Natural killer cell treated with Interleukin-12 subunit alpha and Interleukin-12 subunit beta and Interleukin-15 and Interleukin-18, amount 100 ng/mL, for 72 hours (primary cell): Measurements from ENCODE around the gene TCF25. TPM values are rescaled to one million over a fixed set of nuclear protein-coding genes. Genes with fewer than 3 reads are reported as not detected.
"Not testable (repeated sequence)": the region's sequence is repeated elsewhere in the genome, so short reads cannot be mapped to it uniquely, and the experiment has no call there.

Source experiments
- ATAC-seq, 2 donors: fragments of 150-1000 bp; cut with Tn5 transposase in 1 of 2; sonication (Bioruptor Pico), chemical (Tn5 transposase) in 1 of 2; 2 replicates each; pipeline ENCODE4 v1.10.0; 2021
- DNase-seq: peaks from one replicate; pipeline ENCODE4 v3.0.0; 2022; ENCODE audit warnings: low spot score
- H3K27ac Mint-ChIP-seq, 2 donors: 1 replicate in 1 of 2; 2 replicates in 1 of 2; pipeline ENCODE4 v1.8.0; 2022; ENCODE audit warnings: mixed read lengths in 2 of 2, mild to moderate bottlenecking in 1 of 2, moderate library complexity in 1 of 2
- H3K27me3 Mint-ChIP-seq, 2 donors: 1 replicate in 1 of 2; 2 replicates in 1 of 2; pipeline ENCODE4 v1.8.0; 2022; ENCODE audit warnings: mixed read lengths in 2 of 2
- H3K36me3 Mint-ChIP-seq: one replicate; pipeline ENCODE4 v1.8.0; 2022; ENCODE audit warnings: mixed read lengths
- H3K4me1 Mint-ChIP-seq, 2 donors: 1 replicate in 1 of 2; 2 replicates in 1 of 2; pipeline ENCODE4 v1.8.0; 2022; ENCODE audit warnings: low read depth in 2 of 2, mixed read lengths in 2 of 2, mild to moderate bottlenecking in 1 of 2
- H3K4me3 Mint-ChIP-seq: one replicate; pipeline ENCODE4 v1.8.0; 2022; ENCODE audit warnings: mixed read lengths
- H3K9me3 Mint-ChIP-seq: 2 replicates; pipeline ENCODE4 v1.8.0; 2022; ENCODE audit warnings: mixed read lengths
- total RNA-seq, 2 donors: library from RNA; stranded (reverse); gene quantifications; one replicate each; pipeline ENCODE4 v1.2.3, GENCODE V29; 2022

TCF25 gene
- total RNA-seq, 2 donors from 2014 or later = 239 to 382 TPM

DNA sequence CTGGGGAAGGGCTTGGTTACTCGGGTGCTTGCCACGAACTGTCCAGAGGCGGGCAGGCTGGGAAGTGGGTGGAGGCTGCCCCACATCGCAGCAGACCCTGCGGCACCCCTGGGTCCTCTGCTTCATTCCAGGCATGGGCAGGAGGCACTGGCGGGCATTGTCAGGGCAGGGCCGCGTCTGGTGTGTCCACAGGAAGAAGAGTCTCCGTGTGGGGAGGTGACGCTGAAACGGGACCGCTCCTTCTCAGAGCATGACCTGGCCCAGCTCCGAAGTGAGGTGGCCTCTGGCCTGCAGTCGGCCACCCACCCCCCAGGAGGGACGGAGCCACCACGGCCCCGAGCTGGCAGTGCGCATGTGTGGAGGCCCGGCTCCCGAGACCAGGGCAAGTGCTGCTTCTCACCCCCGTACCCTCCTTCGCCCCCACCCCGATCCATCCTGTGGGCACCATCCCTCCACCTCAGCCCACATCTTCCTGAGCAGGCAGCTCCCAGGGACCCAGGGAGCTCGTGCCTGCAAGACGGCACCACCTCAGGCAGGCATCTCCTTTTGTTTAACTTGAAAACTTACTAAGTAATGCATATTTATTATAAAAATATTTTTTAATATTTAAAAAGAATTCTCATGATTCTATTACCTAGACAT, 14.3 kb upstream of the TCF25 start:
- ATAC-seq (no peak), DNase-seq (no peak)
- H3K36me3 Mint-ChIP-seq = no peaks in the 10 kb centered on the region
- no peaks in the 10 kb centered on the region for H3K27me3 Mint-ChIP-seq
- H3K4me3 Mint-ChIP-seq = no peak overlapping the region
- peaks cover 23 to 28% of the 10 kb centered on the region in 2 donors for H3K4me1 Mint-ChIP-seq
- H3K27ac Mint-ChIP-seq = no peak overlapping the region
- no peaks in the 10 kb centered on the region for H3K9me3 Mint-ChIP-seq

DNA sequence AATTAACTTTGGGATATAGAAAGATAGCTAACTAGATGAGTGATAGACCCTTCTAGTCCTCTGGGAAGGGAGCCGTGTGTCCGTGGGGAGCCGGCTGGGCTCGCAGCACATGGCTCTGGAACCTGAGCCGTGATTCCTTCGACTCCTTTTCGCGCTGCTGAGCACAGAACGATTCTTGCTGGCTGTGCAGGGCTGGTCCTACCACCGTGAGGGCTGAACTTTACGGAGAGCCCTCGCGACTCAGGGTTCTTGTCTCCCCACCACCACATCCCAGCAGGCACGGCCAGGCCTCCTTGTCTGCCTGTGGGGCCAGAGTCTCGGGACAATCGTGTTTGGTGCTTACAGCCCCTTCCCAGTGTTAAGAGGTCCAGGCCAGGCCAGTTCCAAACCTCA, 13.8 kb upstream of the TCF25 start:
- no peak for ATAC-seq
- no peaks in the 10 kb centered on the region for H3K36me3 Mint-ChIP-seq

DNA sequence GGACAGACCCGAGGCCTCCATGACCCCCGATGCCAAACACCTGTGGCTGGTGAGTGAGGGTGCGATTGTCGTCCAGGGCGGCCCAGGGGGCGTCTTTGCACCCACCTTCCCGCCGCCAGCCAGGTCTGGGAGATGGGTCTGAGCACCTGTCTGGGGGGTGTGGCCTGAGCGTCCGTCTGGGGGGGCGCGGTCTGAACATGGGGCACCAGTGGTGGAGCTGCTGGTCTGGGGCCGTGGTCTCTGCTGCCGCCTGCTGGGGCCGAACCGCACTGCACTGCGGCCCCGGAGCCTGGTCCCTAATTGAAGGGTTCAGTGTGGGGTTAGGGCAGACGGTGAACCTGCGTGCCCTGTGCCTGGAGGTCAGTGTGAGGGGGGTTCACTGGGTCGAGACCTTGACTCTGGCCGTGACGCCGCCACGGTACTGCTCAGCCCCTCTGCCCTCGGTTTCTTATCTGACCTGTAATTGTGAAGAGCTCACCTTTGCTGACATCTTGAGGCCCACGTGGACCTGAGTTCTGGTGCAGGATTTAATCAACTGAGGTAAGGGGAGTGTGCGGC, 12.6 kb upstream of the TCF25 start:
- ATAC-seq (peak; percentile 80 to 81), DNase-seq (peak; percentile 79)
- Mint-ChIP-seq H3K4me1 (peaks cover 36% of the 10 kb centered on the region in 2 donors), H3K27ac (peak overlapping the region in 1 of 2 donors; percentile 73), H3K27me3 (no peaks in the 10 kb centered on the region), H3K36me3 (no peaks in the 10 kb centered on the region), H3K9me3 (no peaks in the 10 kb centered on the region), H3K4me3 (no peak overlapping the region)

More for the DNA sequence above, 13.8 kb upstream of the TCF25 start:
- no peak for DNase-seq
- no peaks in the 10 kb centered on the region for H3K27me3 Mint-ChIP-seq
- H3K4me1 Mint-ChIP-seq = peaks cover 28 to 33% of the 10 kb centered on the region in 2 donors
- H3K4me3 Mint-ChIP-seq = no peak overlapping the region
- H3K27ac Mint-ChIP-seq = no peak overlapping the region
- no peaks in the 10 kb centered on the region for H3K9me3 Mint-ChIP-seq

DNA sequence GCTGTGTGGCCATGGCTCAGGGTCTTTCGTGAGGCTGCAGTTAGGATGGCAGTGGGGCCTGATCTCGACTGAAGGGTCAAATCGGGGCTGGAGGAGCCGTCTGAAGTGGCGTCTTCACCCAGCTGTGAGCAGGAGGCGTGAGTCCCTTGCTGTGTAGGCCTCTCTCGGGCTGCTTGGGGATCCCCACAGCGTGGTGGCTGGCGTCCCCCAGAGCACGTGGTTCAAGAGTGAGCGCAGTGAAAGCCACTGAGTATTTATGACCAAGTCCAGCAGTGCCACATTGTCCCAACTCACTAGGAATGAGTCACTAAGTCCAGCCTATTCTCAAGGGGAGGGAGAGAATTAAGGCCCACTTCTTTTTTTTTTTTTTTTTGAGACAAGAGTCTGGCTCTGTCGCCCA, 11.7 kb upstream of the TCF25 start:
- H3K9me3 Mint-ChIP-seq = no peaks in the 10 kb centered on the region
- H3K4me3 Mint-ChIP-seq = no peak overlapping the region
- no peaks in the 10 kb centered on the region for H3K36me3 Mint-ChIP-seq
- ATAC-seq (no peak), DNase-seq (no peak)
- H3K27me3 Mint-ChIP-seq = no peaks in the 10 kb centered on the region
- no peak overlapping the region for H3K27ac Mint-ChIP-seq
- H3K4me1 Mint-ChIP-seq = peaks cover 36% of the 10 kb centered on the region in 2 donors

DNA sequence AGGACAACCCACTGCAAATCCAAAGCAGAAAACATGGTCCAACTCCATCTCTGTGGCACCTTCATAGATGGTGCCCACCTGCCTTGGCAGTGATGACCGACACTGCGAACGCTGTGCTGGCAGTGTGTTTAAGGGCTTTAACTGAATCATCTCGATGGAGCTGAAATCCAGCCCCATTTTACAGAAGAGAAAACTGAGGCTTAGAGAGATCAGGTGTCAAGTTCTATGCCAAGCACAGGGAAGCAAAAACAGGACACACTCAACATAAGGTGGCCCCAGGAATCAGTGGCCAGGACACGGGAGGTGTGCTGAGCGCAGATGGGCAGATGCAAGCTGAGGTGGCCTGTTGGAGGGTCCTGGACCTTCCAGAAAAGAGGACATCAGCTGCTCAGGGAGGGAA, 10.7 kb upstream of the TCF25 start:
- H3K9me3 Mint-ChIP-seq = no peaks in the 10 kb centered on the region
- no peak for ATAC-seq

DNA sequence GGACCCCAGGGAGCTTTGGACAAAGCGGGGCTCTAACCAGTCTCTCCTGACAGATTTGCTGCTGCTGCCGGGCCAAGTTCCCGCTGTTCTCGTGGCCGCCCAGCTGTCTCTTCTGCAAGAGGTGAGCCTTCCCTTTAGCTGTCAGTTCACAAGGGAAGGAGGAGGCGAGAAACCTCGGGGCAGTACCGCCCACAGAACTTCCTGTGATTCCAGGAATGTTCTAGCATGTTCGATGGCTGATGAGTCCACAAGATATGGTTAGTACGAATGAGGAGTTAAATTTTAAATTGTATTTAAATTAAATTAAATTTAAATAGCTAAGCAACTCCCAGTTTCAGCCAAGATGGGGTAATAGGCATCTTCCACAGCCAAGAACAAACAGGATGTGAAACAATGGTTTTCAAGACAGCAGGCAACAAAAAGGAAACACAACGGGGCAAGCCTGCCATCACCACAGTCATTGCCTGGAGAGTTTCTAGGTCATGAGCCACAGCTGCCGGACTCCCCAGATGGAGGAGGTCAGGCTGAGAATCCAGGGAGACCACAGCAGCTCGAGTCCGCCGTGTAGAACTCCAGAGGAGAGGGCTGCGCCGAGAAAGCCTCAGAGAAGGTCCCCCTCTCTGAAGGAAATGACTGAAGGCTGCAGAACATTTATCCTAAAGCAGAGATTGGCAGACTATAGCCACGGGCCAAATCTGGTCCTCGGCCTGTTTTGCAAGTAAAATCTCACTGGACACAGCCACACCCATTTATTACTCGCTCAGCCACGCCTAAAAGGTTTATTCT, 9.5 kb upstream of the TCF25 start:
- H3K4me3 Mint-ChIP-seq = peak overlapping the region; percentile 87
- DNase-seq (peak; percentile 84), ATAC-seq (peak; percentile 76 to 86)
- H3K27me3 Mint-ChIP-seq = no peaks in the 10 kb centered on the region
- no peaks in the 10 kb centered on the region for H3K9me3 Mint-ChIP-seq
- H3K27ac Mint-ChIP-seq = peak overlapping the region; percentile 84 to 92
- H3K4me1 Mint-ChIP-seq = peaks cover 36% of the 10 kb centered on the region in 2 donors
- no peaks in the 10 kb centered on the region for H3K36me3 Mint-ChIP-seq

More for the DNA sequence above, 10.7 kb upstream of the TCF25 start:
- peak overlapping the region; percentile 84 to 92 for H3K27ac Mint-ChIP-seq
- H3K27me3 Mint-ChIP-seq = no peaks in the 10 kb centered on the region
- peaks cover 36% of the 10 kb centered on the region in 2 donors for H3K4me1 Mint-ChIP-seq
- H3K4me3 Mint-ChIP-seq = peak overlapping the region; percentile 87
- no peaks in the 10 kb centered on the region for H3K36me3 Mint-ChIP-seq
- DNase-seq = no peak

DNA sequence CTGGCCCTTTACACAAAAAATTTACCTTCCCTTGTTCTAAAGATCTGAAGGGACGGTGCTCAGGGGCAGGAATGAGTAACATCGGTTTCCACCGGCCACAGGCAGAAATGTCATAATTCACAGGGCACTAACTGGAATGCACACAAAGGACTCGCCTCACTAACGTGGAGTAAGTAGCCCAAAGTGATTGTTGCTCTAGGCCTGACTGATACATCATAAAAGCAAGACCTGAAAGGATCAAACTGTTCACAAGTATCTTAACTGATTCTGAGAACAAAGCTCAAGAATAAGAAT, 8.9 kb upstream of the TCF25 start:
- H3K4me1 Mint-ChIP-seq = peaks cover 36% of the 10 kb centered on the region in 2 donors
- H3K36me3 Mint-ChIP-seq = no peaks in the 10 kb centered on the region
- ATAC-seq (peak in 1 of 2 donors; percentile 50), DNase-seq (no peak)
- no peaks in the 10 kb centered on the region for H3K9me3 Mint-ChIP-seq
- H3K27me3 Mint-ChIP-seq = no peaks in the 10 kb centered on the region
- peak overlapping the region; percentile 87 for H3K4me3 Mint-ChIP-seq
- peak overlapping the region; percentile 84 to 92 for H3K27ac Mint-ChIP-seq

DNA sequence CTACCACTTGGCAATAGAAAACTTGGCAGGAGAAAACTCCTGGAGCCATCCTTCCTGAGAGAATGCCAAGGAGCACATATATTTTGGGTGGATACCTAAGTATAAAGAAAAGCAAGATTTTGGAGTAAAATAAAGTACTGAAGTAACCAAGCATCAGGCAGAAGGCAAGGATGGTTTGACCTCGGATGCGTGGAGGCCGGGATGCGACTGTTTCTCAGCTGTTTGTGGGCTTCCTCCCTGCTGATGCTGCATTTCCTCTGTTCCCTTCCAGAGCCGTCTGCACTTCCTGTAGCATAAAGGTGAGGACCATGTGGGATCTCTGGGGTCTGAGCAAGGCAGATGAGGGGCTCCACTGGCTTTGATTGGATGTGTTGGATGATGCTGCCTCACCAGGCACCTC, 5.5 kb upstream of the TCF25 start:
- DNase-seq (no peak), ATAC-seq (no peak)
- Mint-ChIP-seq H3K27me3 (no peaks in the 10 kb centered on the region), H3K27ac (no peak overlapping the region), H3K4me1 (peaks cover 20 to 25% of the 10 kb centered on the region in 2 donors), H3K36me3 (no peaks in the 10 kb centered on the region), H3K9me3 (no peaks in the 10 kb centered on the region), H3K4me3 (no peak overlapping the region)

DNA sequence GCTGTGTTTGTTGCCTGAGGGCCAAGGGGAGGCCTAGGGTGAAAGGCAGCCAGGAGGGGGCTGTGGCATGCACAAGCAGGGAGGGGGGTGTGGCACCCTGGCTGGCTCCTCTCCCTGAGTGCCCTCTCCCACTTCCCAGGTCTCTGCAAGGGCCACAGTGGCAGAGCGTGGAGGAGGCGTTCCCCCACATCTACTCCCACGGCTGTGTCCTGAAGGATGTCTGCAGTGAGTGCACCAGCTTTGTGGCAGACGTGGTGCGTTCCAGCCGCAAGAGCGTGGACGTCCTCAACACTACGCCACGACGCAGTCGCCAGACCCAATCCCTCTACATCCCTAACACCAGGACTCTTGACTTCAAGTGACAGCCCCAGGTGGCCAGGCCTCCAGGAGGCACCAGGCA, 3.5 kb upstream of the TCF25 start:
- Mint-ChIP-seq H3K4me3 (no peak overlapping the region), H3K27me3 (no peaks in the 10 kb centered on the region), H3K27ac (no peak overlapping the region), H3K4me1 (peaks cover under 1 to 5% of the 10 kb centered on the region in 2 donors), H3K36me3 (no peaks in the 10 kb centered on the region), H3K9me3 (no peaks in the 10 kb centered on the region)
- ATAC-seq = no peak
- DNase-seq = no peak

DNA sequence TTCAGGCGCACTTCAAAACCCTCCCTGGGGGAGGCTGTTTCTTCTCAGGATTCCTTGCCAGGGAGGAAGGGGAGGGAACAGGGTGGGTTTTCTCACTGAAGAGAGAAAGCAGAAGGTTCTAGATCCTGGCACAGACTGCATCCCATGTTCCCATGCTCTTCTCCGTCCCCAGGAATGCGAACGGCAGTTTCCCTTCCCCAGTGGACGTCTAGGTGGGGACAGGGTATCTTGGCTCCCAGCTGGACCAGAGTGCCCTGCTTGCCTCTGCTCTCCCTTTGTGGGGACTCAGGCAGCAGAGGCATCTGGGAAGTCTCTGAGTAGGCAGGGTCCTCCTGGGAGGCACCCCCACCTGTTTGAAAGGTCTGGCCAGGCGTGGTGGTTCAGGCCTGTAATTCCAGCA, 3.0 kb upstream of the TCF25 start:
- Mint-ChIP-seq H3K4me3 (no peak overlapping the region), H3K9me3 (no peaks in the 10 kb centered on the region), H3K36me3 (peaks cover 5% of the 10 kb centered on the region), H3K4me1 (peaks cover 4 to 5% of the 10 kb centered on the region in 2 donors), H3K27ac (no peak overlapping the region), H3K27me3 (no peaks in the 10 kb centered on the region)
- no peak for ATAC-seq
- DNase-seq = no peak

DNA sequence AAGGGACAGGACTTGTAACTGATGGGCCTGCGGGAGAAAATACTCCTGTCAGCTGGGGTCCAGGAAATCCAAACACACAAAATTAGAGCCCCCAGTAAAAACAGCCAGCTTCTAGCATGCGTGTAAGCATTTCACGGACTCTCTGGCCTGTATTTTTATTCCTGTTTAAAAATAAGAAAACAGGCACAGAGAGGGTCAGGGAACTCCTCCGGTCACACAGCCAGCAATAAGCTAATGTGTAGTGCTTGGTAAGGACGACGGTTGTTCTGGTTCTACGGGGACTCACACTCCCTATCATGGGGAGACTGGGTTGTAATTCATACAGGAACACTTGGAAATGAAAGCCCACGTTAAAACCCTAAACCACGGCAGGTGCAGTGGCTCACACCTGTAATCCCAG, 1.5 kb upstream of the TCF25 start:
- no peak overlapping the region for H3K27ac Mint-ChIP-seq
- H3K9me3 Mint-ChIP-seq = no peaks in the 10 kb centered on the region
- peak overlapping the region; percentile 90 for H3K4me3 Mint-ChIP-seq
- no peaks in the 10 kb centered on the region for H3K27me3 Mint-ChIP-seq
- no peak for DNase-seq
- H3K36me3 Mint-ChIP-seq = peaks cover 6% of the 10 kb centered on the region
- ATAC-seq = no peak
- peaks cover 4 to 6% of the 10 kb centered on the region in 2 donors for H3K4me1 Mint-ChIP-seq

DNA sequence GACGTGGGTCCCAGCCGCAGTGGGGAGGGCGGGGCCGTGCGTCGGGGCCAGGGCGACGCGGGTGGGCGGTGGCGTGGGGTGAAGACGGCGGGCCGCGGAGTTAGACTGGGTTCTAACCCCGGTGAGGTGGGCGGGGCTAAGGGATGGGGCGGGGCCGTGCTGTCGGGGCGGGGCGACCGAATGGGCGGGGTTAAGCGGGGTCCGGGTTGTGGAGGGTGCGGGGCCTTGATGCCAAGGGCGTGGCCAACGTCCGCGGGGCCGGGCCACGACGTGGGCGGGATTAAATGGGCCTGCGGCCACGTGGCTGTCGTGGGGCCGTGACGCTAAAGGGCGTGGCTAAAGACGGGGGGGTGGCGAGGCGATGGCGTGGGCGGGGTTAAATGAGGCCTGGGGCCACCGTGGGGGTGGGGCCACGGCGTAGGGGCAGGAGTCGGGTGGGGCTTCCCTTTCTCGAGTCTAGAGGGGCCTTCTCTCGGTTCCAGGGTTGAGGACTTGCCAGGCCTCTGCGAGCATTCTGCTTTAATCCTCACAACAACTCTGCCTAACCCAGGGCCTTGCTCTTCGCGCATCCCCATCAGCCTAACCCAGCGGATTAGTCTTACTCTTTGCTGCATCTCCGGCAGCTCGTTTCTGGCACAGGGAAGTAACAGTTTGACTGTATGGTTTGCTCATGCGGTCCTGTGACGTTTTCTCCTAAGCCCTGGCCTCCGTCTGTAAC, 739 bp downstream of the TCF25 start:
- H3K4me3 Mint-ChIP-seq = peak overlapping the region; percentile 90

DNA sequence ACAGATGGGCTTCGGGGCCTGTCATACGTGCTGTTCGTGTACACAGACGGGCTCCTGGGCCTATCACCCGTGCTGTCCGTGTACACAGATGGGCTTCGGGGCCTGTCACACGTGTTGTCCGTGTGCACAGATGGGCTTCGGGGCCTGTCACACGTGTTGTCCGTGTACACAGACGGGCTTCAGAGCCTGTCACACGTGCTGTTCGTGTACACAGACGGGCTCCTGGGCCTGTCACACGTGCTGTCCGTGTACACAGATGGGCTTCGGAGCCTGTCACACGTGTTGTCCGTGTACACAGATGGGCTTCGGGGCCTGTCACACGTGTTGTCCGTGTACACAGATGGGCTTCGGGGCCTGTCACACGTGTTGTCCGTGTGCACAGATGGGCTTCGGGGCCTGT, 5.7 kb downstream of the TCF25 start:
- not testable (repeated sequence) for H3K9me3 Mint-ChIP-seq, H3K27me3 Mint-ChIP-seq, H3K27ac Mint-ChIP-seq, ATAC-seq, H3K4me3 Mint-ChIP-seq, DNase-seq
- Mint-ChIP-seq H3K4me1 (peaks cover 10 to 14% of the 10 kb centered on the region in 2 donors), H3K36me3 (peaks cover 23% of the 10 kb centered on the region)

More for the DNA sequence above, 739 bp downstream of the TCF25 start:
- Mint-ChIP-seq H3K27me3 (no peaks in the 10 kb centered on the region), H3K36me3 (peaks cover 12% of the 10 kb centered on the region), H3K4me1 (peaks cover 6 to 10% of the 10 kb centered on the region in 2 donors), H3K27ac (peak overlapping the region; percentile 89 to 92), H3K9me3 (no peaks in the 10 kb centered on the region)
- peak; percentile 89 to 92 for ATAC-seq
- DNase-seq = peak; percentile 97
